CD4-positive, alpha-beta memory T cell (primary cell): ENCODE results near the gene VCAN. TPM values are rescaled to one million over a fixed set of nuclear protein-coding genes. Genes with fewer than 3 reads are reported as not detected.
A peak's percentile ranks its signal among the peaks of the same experiment; 100 is the strongest.

ENCODE experiments used
- CTCF ChIA-PET: fragments of 350-600 bp; sonication (Branson Sonifier 250); formaldehyde crosslinking; loops from one replicate; lab custom pipeline; 2021; ENCODE audit warnings: inconsistent platforms; ENCODE audit not compliant: partially characterized antibody; lab: Charles Lee
- POLR2A ChIA-PET: fragments of 350-600 bp; sonication (Branson Sonifier 250); formaldehyde crosslinking; loops from one replicate; lab custom pipeline; 2021; ENCODE audit not compliant: partially characterized antibody; lab: Charles Lee
- DNase-seq, 5 donors: peaks; one replicate each; pipeline versions ENCODE4 v3.0.0 to v3.0.0-alpha.2; 2020 to 2022; ENCODE audit warnings: mixed read lengths in 1 of 5
- H3K27ac ChIP-seq: one replicate; pipeline ENCODE4 v1.7.0; 2013; ENCODE audit warnings: low read depth, low read length
- H3K27me3 ChIP-seq: 2 replicates; pipeline ENCODE4 v1.7.0; 2013; ENCODE audit warnings: mild to moderate bottlenecking, low read length, moderate library complexity; ENCODE audit not compliant: insufficient read depth
- H3K36me3 ChIP-seq: 2 replicates; pipeline ENCODE4 v1.7.0; 2013; ENCODE audit warnings: mild to moderate bottlenecking, low read length, moderate library complexity; ENCODE audit not compliant: insufficient read depth
- H3K4me1 ChIP-seq: 2 replicates; pipeline ENCODE4 v1.7.0; 2013; ENCODE audit warnings: mild to moderate bottlenecking, low read length, moderate library complexity; ENCODE audit not compliant: insufficient read depth
- H3K4me3 ChIP-seq, 2 donors: one replicate each; pipeline ENCODE4 v1.7.0; 2013; ENCODE audit warnings: low read length in 2 of 2, mild to moderate bottlenecking in 1 of 2
- H3K9me3 ChIP-seq, 2 donors: one replicate each; pipeline ENCODE4 v1.7.0; 2013; ENCODE audit warnings: low read length in 2 of 2, control low read depth in 1 of 2; ENCODE audit not compliant: control insufficient read depth in 1 of 2
- H3K27ac Mint-ChIP-seq, 7 donors: one replicate each; pipeline ENCODE4 v1.8.0; 2020 to 2021; ENCODE audit warnings: mixed read lengths in 7 of 7, mild to moderate bottlenecking in 6 of 7, inconsistent platforms in 3 of 7, moderate library complexity in 3 of 7
- H3K27me3 Mint-ChIP-seq, 2 donors: one replicate each; pipeline ENCODE4 v1.8.0; 2020 to 2021; ENCODE audit warnings: mixed read lengths in 2 of 2
- H3K36me3 Mint-ChIP-seq, 2 donors: one replicate each; pipeline ENCODE4 v1.8.0; 2020 to 2021; ENCODE audit warnings: mixed read lengths in 2 of 2, inconsistent platforms in 1 of 2, mild to moderate bottlenecking in 1 of 2
- H3K4me1 Mint-ChIP-seq, 4 donors: one replicate each; pipeline ENCODE4 v1.8.0; 2020 to 2021; ENCODE audit warnings: mixed read lengths in 4 of 4, mild to moderate bottlenecking in 1 of 4
- H3K4me3 Mint-ChIP-seq, 8 donors: one replicate each; pipeline ENCODE4 v1.8.0; 2020 to 2021; ENCODE audit warnings: mixed read lengths in 8 of 8, mild to moderate bottlenecking in 7 of 8, moderate library complexity in 6 of 8, inconsistent platforms in 3 of 8
- H3K9me3 Mint-ChIP-seq, 8 donors: one replicate each; pipeline ENCODE4 v1.8.0; 2020 to 2021; ENCODE audit warnings: mixed read lengths in 8 of 8, mild to moderate bottlenecking in 5 of 8, inconsistent platforms in 3 of 8, moderate library complexity in 1 of 8
- intact Hi-C: fragments of 100-400 bp; cut with micrococcal nuclease; formaldehyde crosslinking; loops from one replicate; pipeline ENCODE4 v1.15.1; 2023
- polyA plus RNA-seq, 2 donors: library from polyadenylated mRNA; unstranded; fragments of 300-500 nt; fragmentation: Illumina TruSeq; gene quantifications; one replicate each; pipeline ENCODE4 v1.2.3, GENCODE V29; 2021
- total RNA-seq, 2 experiments: library from RNA; stranded (reverse); gene quantifications; one replicate each; pipeline ENCODE4 v1.2.3, GENCODE V29; 2021

VCAN gene
- total and polyA plus RNA-seq, 4 experiments from 2014 or later, result 0.05 to 0.09 (median 0.06) TPM; not detected in 1

- no peak overlapping the region for H3K27ac Mint-ChIP-seq
- H3K9me3 Mint-ChIP-seq, result peaks cover 0 to 3% (median 0%) of the 10 kb centered on the region in 8 donors
- Histone ChIP-seq H3K4me3 (no peak overlapping the region), H3K9me3 (no peaks in the 10 kb centered on the region), H3K27ac (no peak overlapping the region), H3K27me3 (no peaks in the 10 kb centered on the region), H3K4me1 (no peaks in the 10 kb centered on the region), H3K36me3 (no peaks in the 10 kb centered on the region)
- no peak overlapping the region for H3K4me3 Mint-ChIP-seq
- ChIA-PET POLR2A (no interaction called here), CTCF (no interaction called here)
- H3K27me3 Mint-ChIP-seq, result peaks cover 2 to 7% of the 10 kb centered on the region in 2 donors
- DNase-seq, result no peak
- no peaks in the 10 kb centered on the region for H3K36me3 Mint-ChIP-seq
- no peaks in the 10 kb centered on the region for H3K4me1 Mint-ChIP-seq
- intact Hi-C loops, result no loop called here
These were observed 25.1 kb upstream of the VCAN start for GRCh38 chr5:83446253-83446947.

DNA sequence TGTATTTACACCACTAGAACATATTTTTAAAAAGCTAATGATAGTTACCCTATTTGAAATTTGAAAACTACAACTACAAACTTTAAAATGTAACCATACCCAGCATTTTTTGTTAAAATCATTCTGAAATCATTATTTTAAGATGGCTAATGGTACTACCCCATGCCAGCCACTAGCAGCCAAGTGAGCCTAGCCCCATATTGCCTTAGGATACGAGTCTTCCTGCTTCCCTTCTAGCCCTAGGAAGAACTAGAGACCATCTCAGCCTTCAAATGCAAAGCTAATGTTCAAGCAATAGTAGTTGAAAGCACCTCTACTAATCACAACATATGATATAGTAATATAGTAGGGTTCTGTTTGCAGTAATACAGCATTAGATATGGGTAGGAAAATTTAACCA is 24.0 kb upstream of the VCAN start:
- no peaks in the 10 kb centered on the region for H3K9me3 ChIP-seq
- no peaks in the 10 kb centered on the region for H3K4me1 ChIP-seq
- H3K4me3 ChIP-seq, result no peak overlapping the region
- ChIA-PET CTCF (no interaction called here), POLR2A (no interaction called here)
- no peak overlapping the region for H3K4me3 Mint-ChIP-seq
- H3K4me1 Mint-ChIP-seq, result no peaks in the 10 kb centered on the region
- no peak overlapping the region for H3K27ac Mint-ChIP-seq
- H3K27ac ChIP-seq, result no peak overlapping the region
- DNase-seq, result no peak
- no peaks in the 10 kb centered on the region for H3K36me3 ChIP-seq
- intact Hi-C loops, result no loop called here
- H3K36me3 Mint-ChIP-seq, result no peaks in the 10 kb centered on the region
- H3K9me3 Mint-ChIP-seq, result peaks cover 0 to 7% (median 3%) of the 10 kb centered on the region in 8 donors
- H3K27me3 ChIP-seq, result no peaks in the 10 kb centered on the region
- H3K27me3 Mint-ChIP-seq, result peaks cover 2 to 10% of the 10 kb centered on the region in 2 donors

DNA sequence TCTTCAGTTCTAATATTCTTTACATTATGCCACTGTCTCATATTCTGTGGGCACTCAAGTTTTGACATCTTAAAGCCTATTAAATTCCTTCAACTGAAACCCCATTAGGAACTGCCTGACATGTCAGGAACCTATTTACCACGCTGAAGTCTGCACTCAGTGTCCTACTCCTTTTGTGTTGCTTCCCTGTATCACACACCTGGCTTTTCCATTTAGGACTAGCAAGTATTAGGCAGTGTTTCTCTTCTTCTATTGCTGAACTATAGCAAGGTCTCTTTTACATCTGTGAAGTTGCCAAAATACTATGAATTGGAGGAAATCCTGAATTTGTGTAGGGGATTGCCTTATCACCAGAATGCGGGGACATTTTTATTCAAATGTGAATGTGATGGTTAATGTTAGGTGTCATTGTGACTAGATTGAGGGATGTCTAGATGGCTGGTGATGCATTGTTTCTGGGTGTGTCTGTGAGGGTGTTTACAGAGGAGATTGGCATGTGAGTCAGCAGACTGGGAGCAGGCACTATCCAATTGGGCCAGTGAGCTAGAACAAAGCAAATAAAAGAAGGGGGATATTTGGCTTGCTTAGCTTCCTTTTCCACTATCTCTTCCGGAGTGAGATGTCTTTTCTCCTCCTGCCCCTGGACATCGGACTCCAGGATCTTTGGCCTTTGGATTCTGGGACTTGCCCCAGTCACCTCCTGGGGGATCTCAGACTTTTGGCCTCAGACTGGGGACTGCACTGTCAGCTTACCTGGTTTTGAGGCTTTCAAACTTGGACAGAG is 21.2 kb upstream of the VCAN start:
- Mint-ChIP-seq H3K36me3 (peaks cover 0 to 2% of the 10 kb centered on the region in 2 donors), H3K4me1 (no peaks in the 10 kb centered on the region), H3K27ac (no peak overlapping the region), H3K9me3 (peaks cover 2 to 34% (median 25%) of the 10 kb centered on the region in 8 donors), H3K4me3 (no peak overlapping the region), H3K27me3 (peaks cover 2 to 10% of the 10 kb centered on the region in 2 donors)
- no peak for DNase-seq
- no peak overlapping the region for H3K27ac ChIP-seq
- peaks cover 0 to 10% of the 10 kb centered on the region in 2 donors for H3K9me3 ChIP-seq
- no peak overlapping the region for H3K4me3 ChIP-seq
- POLR2A ChIA-PET, result no interaction called here
- CTCF ChIA-PET, result no interaction called here
- no peaks in the 10 kb centered on the region for H3K4me1 ChIP-seq
- intact Hi-C loops, result no loop called here
- H3K27me3 ChIP-seq, result no peaks in the 10 kb centered on the region
- H3K36me3 ChIP-seq, result no peaks in the 10 kb centered on the region

GRCh38 chr5:83450967-83451248 is 20.6 kb upstream of the VCAN start:
- Mint-ChIP-seq H3K9me3 (peaks cover 2 to 37% (median 26%) of the 10 kb centered on the region in 8 donors), H3K4me1 (no peaks in the 10 kb centered on the region), H3K4me3 (no peak overlapping the region), H3K27ac (no peak overlapping the region), H3K36me3 (peaks cover 0 to 2% of the 10 kb centered on the region in 2 donors), H3K27me3 (peaks cover 2 to 10% of the 10 kb centered on the region in 2 donors)
- CTCF ChIA-PET, result no interaction called here
- Histone ChIP-seq H3K9me3 (peaks cover 0 to 10% of the 10 kb centered on the region in 2 donors), H3K27me3 (no peaks in the 10 kb centered on the region), H3K36me3 (no peaks in the 10 kb centered on the region), H3K4me1 (no peaks in the 10 kb centered on the region), H3K27ac (no peak overlapping the region), H3K4me3 (no peak overlapping the region)
- intact Hi-C loops, result no loop called here
- DNase-seq, result no peak
- POLR2A ChIA-PET, result no interaction called here

- Histone ChIP-seq H3K4me3 (no peak overlapping the region), H3K27ac (no peak overlapping the region), H3K9me3 (peaks cover 0 to 10% of the 10 kb centered on the region in 2 donors), H3K36me3 (no peaks in the 10 kb centered on the region), H3K27me3 (no peaks in the 10 kb centered on the region), H3K4me1 (no peaks in the 10 kb centered on the region)
- intact Hi-C loops, result no loop called here
- ChIA-PET CTCF (no interaction called here), POLR2A (no interaction called here)
- H3K27me3 Mint-ChIP-seq, result peaks cover 2 to 10% of the 10 kb centered on the region in 2 donors
- H3K36me3 Mint-ChIP-seq, result peaks cover 0 to 2% of the 10 kb centered on the region in 2 donors
- no peak overlapping the region for H3K27ac Mint-ChIP-seq
- no peaks in the 10 kb centered on the region for H3K4me1 Mint-ChIP-seq
- H3K4me3 Mint-ChIP-seq, result no peak overlapping the region
- peaks cover 2 to 37% (median 26%) of the 10 kb centered on the region in 8 donors for H3K9me3 Mint-ChIP-seq
- DNase-seq, result no peak
These were observed 19.6 kb upstream of the VCAN start for GRCh38 chr5:83451955-83452354.

GRCh38 chr5:83453937-83454336 is 17.6 kb upstream of the VCAN start:
- ChIA-PET CTCF (interaction anchor here (1.1 kb wide), 1 partner anchor 19 kb away, joined by 3 read pairs; no protein-coding TSS in a partner anchor), POLR2A (no interaction called here)
- no peak overlapping the region for H3K27ac Mint-ChIP-seq
- H3K4me3 Mint-ChIP-seq, result no peak overlapping the region
- no peaks in the 10 kb centered on the region for H3K36me3 ChIP-seq
- DNase-seq, result no peak
- H3K4me1 Mint-ChIP-seq, result no peaks in the 10 kb centered on the region
- H3K27me3 ChIP-seq, result no peaks in the 10 kb centered on the region
- H3K36me3 Mint-ChIP-seq, result peaks cover 0 to 2% of the 10 kb centered on the region in 2 donors
- peaks cover 0 to 10% of the 10 kb centered on the region in 2 donors for H3K9me3 ChIP-seq
- H3K4me3 ChIP-seq, result no peak overlapping the region
- H3K27ac ChIP-seq, result no peak overlapping the region
- intact Hi-C loops, result no loop called here
- peaks cover 2 to 10% of the 10 kb centered on the region in 2 donors for H3K27me3 Mint-ChIP-seq
- no peaks in the 10 kb centered on the region for H3K4me1 ChIP-seq
- peaks cover 2 to 37% (median 26%) of the 10 kb centered on the region in 8 donors for H3K9me3 Mint-ChIP-seq

DNA sequence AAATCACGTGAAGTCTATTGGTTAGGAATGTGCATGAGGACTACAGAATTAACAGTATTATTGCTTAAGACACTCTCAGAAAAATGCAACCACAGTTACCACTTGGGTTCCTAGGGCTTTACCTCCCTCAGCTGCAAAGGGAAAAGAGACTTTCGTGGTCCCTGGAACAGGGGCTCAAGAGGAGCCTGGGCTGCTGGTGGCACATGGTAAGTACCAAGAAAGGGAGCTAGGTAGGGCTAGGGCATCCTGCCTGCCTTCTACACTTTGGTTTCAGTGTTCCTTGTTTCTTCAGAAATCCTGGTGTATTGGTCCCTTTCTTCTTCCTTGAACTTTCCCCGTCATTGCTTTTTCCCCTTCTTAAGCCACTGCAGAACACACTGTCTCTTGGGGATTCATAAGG is 7.3 kb upstream of the VCAN start:
- H3K4me1 ChIP-seq, result no peaks in the 10 kb centered on the region
- H3K27ac ChIP-seq, result no peak overlapping the region
- ChIA-PET CTCF (no interaction called here), POLR2A (no interaction called here)
- Mint-ChIP-seq H3K27me3 (peaks cover 22 to 28% of the 10 kb centered on the region in 2 donors), H3K4me1 (no peaks in the 10 kb centered on the region), H3K4me3 (no peak overlapping the region), H3K9me3 (peaks cover 0 to 8% (median 3%) of the 10 kb centered on the region in 8 donors), H3K36me3 (no peaks in the 10 kb centered on the region), H3K27ac (peak overlapping the region in 1 of 7 donors; percentile 69)
- intact Hi-C loops, result no loop called here
- no peaks in the 10 kb centered on the region for H3K9me3 ChIP-seq
- H3K36me3 ChIP-seq, result no peaks in the 10 kb centered on the region
- H3K27me3 ChIP-seq, result peaks cover 6% of the 10 kb centered on the region
- H3K4me3 ChIP-seq, result no peak overlapping the region
- DNase-seq, result no peak
